HG03565 (cell line): ENCODE measurements around the gene TDRD9.

ENCODE experiments used
- ATAC-seq: cut with Tn5 transposase; IDR thresholded peaks from one replicate; pipeline ENCODE4 v1.9.1; 2021; ENCODE audit warnings: mild to moderate bottlenecking, moderate library complexity; ENCODE audit not compliant: unreplicated experiment

TDRD9 gene

GRCh38 chr14:104020471-104020870 lies 92.2 kb downstream of the TDRD9 start:
- no peak for ATAC-seq

- ATAC-seq: no peak
Observed at GRCh38 chr14:104023325-104024055, 95.2 kb downstream of the TDRD9 start.

GRCh38 chr14:104025534-104025933 lies 97.3 kb downstream of the TDRD9 start:
- no peak for ATAC-seq

GRCh38 chr14:104026024-104026423 lies 97.8 kb downstream of the TDRD9 start:
- ATAC-seq: no peak

GRCh38 chr14:104030958-104031357 lies 102.7 kb downstream of the TDRD9 start:
- no peak for ATAC-seq

DNA sequence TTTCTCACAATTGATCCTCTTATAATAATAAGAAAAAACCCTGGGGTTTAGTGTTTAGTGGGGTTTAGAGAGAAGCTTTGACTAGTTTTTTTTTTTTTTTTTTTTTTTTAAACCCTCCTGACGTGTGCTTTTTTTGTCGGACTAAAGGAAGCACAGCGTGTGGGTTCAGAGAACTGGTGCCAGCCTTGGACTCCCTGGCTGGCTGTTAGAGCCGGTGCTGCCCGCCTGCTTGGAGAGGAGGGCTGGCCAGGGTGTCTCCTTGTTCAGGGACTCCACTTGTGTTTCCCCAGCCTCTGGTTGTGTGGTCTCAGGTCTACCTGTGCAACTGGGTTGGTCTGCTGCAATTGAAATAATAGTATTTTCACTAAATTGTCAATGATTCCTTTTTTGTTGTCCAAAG lies 103.1 kb downstream of the TDRD9 start:
- ATAC-seq: no peak

DNA sequence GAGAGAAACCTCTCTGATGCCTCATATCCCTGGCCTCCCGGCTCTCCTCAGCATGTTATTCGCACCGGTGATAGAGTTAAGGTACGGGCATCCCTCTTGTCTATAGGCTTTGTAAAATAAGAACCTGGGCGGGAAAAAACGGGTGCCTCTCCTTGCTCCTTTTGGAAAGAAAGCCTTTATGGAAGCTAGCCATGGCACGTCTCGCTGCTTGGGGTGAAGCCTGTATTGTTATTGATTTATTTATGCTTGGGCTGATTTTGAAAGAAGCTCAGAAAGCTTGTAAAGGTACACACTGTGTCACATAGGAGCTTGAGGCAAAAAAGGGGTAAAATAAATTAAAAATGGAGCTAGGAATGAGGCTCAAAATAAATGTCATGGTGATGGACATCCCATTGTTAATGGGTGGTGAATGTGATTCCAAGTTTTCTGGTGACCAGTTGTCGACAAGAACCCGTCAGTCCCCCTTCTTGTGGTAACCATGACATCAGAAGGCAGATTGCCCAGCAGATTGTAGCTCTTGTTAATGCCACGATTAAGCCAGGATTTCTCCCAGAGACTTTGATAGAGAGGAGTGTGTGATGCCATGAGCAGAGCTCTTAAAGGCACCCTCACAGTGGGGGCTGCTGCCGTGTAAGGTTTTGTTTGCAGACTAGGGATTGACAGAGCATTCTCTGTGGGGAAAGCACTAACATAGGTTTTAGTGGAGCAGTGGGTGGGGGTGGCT lies 106.9 kb downstream of the TDRD9 start:
- ATAC-seq: no peak

GRCh38 chr14:104036212-104036611 lies 108.0 kb downstream of the TDRD9 start:
- no peak for ATAC-seq

- no peak for ATAC-seq
Observed at GRCh38 chr14:104037074-104037473, 108.8 kb downstream of the TDRD9 start.

GRCh38 chr14:104037903-104038302 lies 109.6 kb downstream of the TDRD9 start:
- no peak for ATAC-seq

DNA sequence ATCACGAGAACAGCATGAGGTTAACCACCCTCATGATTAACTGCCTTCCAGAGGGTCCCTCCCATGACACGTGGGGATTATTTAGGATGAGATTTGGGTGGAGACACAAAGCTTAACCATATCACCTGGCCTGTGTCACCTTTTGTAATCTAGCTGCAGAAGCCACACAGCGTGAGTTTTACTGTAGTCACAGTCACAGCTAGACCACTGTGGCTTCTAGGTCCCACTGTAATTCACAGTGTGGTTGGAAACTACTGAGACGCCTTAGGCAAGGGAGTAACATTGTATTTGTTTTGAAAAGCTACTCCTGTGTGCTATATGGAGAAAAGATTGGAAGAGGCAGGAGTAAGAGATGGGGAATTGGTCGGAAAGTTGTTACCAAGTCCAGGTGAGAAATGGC lies 111.0 kb downstream of the TDRD9 start:
- no peak for ATAC-seq

- no peak for ATAC-seq
Observed at GRCh38 chr14:104040539-104040938, 112.3 kb downstream of the TDRD9 start.

DNA sequence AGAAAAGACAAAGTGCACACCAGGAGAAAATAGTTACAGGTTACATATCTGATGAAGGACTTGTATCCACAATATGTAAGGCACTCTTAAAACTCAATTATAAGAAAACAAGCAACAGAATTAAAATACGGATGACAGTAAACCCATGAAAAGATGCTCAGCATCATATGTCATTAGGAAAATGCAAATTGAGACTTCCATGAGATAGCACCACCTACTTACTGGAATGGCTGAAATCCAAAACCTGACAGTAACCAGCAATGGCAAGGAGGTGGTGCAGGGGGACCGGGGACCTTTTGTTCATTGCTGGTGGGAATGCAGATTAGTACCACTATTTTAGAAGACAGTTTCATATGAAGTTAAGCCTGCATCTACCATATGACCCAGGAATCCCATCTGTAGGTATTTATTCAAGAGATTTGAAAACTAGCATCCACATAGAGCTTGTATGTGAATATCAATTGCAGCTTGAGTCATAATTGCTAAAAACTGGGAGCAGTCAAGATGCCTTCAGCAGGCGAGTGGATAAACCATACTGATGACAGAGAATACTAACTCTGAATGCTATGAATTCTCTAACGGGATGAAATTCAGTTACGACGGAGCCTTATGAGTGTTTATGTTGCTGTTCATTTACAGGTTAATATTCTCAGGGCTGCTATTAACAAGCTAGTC lies 113.3 kb downstream of the TDRD9 start:
- ATAC-seq: no peak

DNA sequence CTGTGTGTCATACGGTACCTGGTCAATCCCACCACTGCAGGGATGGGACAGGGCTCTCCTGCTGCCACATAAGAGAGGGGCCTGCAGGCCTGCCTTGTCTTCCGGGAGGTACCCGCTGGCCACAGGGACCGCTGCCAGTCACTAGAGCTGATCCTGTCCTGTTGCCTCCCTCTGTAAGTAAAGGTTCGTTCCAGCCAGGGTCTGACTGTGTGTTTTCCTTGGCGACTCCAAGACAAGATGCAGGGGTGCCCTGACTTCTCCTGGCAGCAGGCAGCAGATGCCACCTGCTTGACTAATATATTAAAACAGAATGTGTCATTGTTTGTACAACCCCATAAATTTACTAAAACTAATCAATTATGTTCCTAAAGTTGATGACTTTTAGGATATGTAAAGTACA lies 115.8 kb downstream of the TDRD9 start:
- no peak for ATAC-seq

- no peak for ATAC-seq
Observed at GRCh38 chr14:104047761-104048160, 119.5 kb downstream of the TDRD9 start.

- no peak for ATAC-seq
Observed at GRCh38 chr14:104048758-104049507, 120.7 kb downstream of the TDRD9 start.

GRCh38 chr14:104049576-104050240 lies 121.5 kb downstream of the TDRD9 start:
- no peak for ATAC-seq

DNA sequence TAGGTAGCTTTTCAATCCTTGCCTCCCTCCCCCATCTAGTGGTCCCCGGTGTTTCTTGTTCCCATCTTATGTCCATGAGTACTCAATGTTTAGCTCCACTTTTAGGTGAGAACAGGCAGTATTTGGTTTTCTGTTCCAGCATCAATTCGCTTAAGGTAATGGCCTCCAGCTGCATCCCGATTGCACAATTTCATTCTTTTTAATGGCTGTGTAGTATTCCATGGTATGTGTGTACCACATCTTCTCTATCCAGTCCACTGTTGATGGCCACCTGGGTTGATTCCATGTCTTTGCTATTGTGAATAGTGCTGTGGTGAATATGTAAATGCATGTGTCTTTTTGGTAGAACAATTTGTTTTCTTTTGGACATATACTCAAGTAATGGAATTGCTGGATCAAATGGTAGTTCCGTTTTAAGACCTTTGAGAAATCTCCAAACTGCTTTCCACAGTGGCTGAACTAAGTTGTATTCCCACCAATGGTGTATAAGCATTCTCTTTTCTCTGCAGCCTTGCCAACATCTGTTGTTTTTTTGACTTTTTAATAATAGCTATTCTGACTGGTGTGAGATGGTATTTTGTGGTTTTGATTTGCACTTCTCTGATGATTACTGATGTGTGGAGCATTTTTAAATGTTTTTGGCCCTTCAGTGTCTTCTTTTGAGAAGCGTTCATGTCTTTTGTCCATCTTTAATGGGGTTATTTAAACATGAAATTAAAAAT lies 123.0 kb downstream of the TDRD9 start:
- ATAC-seq: no peak

GRCh38 chr14:104054222-104054905 lies 126.1 kb downstream of the TDRD9 start:
- ATAC-seq: no peak
